Measurements from ENCODE around the gene TGFBR3.
A peak's percentile ranks its signal among the peaks of the same experiment; 100 is the strongest.

The TGFBR3 gene

DNA sequence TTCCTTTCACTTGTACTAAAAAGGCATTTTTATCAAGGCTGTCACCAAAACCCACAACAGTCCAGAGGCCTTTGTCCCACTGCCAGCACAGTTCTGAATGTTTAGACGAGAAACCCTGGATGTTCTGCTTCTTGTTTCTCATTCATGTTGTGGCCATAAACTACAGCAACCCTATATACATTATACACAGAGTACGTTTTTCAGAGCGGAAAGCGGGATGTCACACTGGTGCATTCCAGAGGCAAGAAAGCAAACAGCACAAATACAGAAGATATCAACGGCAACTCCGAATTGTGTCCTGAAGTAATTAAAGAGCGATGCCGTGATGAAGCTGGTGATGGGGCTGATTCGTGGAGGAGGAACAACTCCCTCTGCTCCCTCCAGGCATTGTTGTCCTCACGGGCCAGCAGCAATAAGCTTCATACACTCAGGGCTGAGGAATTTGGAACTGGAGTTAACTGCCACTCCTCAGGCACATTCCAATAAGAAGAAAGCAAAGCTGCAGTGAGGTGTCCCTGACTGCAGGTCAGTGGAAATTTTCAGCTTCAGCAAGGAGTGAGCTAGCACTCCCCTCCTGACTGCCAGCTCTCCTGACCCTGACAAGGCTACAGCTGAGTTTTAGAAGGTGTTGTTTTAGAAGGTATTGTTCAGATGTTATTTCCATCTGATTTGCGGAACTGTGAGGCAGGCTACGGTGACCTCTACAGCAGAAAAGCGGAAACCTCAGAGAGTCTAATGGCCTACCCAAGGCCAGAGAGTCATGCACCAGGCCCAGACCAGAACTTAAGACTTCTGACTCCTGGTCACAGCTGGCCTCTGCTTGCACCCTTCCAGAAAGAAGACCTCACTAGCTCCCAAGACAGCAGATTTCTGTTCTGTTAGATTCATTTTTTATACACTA lies 149.0 kb downstream of the TGFBR3 start:
- H3K27ac ChIP-seq (ENCODE audit: extremely low read depth, low read depth, low read length): no peak overlapping the region
- TF ChIP-seq ZNF335 (tag by site-specific recombination; conservative IDR thresholded peaks at IDR 0.05) (peak; percentile 63; the same call in 1 of the 2 replicates), ZFP37 (tag by site-specific recombination; IDR thresholded peaks at IDR 0.05) (no peak), BCL11A (tag by site-specific recombination; IDR thresholded peaks at IDR 0.05; ENCODE audit: low read depth) (0 out of 2 replicates have a peak, but pooled peaks have one; percentile 29), ZNF10 (tag by site-specific recombination; IDR thresholded peaks at IDR 0.05) (0 out of 2 replicates have a peak, but pooled peaks have one; percentile 26), KLF9 (tag by site-specific recombination; IDR thresholded peaks at IDR 0.05; ENCODE audit: low read depth) (no peak), ZNF768 (tag by site-specific recombination; IDR thresholded peaks at IDR 0.05) (no peak), ZNF366 (tag by site-specific recombination; conservative IDR thresholded peaks at IDR 0.05) (peak; percentile 53; the same call in 1 of the 2 replicates), GLI4 (tag by site-specific recombination; IDR thresholded peaks at IDR 0.05) (no peak), ZNF548 (tag by site-specific recombination; IDR thresholded peaks at IDR 0.05) (no peak), ZNF48 (tag by site-specific recombination; IDR thresholded peaks at IDR 0.05) (no peak), WT1 (tag by site-specific recombination; IDR thresholded peaks at IDR 0.05) (peak; percentile 73), ZNF341 (tag by site-specific recombination; IDR thresholded peaks at IDR 0.05; ENCODE audit: low read depth) (peak; percentile 79), ZNF600 (tag by site-specific recombination; IDR thresholded peaks at IDR 0.05) (peak; percentile 78), MZF1 (tag by site-specific recombination; IDR thresholded peaks at IDR 0.05; ENCODE audit: borderline replicate concordance) (peak; percentile 46; the same call in 1 of the 2 replicates), ZNF114 (tag by site-specific recombination; IDR thresholded peaks at IDR 0.05) (no peak), ZNF133 (tag by site-specific recombination; IDR thresholded peaks at IDR 0.05) (no peak), ZNF785 (tag by site-specific recombination; IDR thresholded peaks at IDR 0.05) (no peak), ZNF843 (tag by site-specific recombination; IDR thresholded peaks at IDR 0.05) (no peak), ZXDB (tag by site-specific recombination; IDR thresholded peaks at IDR 0.05) (no peak)
- TF ChIP-seq, protein P1, sequence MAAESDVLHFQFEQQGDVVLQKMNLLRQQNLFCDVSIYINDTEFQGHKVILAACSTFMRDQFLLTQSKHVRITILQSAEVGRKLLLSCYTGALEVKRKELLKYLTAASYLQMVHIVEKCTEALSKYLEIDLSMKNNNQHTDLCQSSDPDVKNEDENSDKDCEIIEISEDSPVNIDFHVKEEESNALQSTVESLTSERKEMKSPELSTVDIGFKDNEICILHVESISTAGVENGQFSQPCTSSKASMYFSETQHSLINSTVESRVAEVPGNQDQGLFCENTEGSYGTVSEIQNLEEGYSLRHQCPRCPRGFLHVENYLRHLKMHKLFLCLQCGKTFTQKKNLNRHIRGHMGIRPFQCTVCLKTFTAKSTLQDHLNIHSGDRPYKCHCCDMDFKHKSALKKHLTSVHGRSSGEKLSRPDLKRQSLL (tag by site-specific recombination; IDR thresholded peaks at IDR 0.05): no peak
- TF ChIP-seq, protein P2, sequence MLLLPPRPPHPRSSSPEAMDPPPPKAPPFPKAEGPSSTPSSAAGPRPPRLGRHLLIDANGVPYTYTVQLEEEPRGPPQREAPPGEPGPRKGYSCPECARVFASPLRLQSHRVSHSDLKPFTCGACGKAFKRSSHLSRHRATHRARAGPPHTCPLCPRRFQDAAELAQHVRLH (tag by site-specific recombination; IDR thresholded peaks at IDR 0.05): no peak
- TF ChIP-seq, protein P3, sequence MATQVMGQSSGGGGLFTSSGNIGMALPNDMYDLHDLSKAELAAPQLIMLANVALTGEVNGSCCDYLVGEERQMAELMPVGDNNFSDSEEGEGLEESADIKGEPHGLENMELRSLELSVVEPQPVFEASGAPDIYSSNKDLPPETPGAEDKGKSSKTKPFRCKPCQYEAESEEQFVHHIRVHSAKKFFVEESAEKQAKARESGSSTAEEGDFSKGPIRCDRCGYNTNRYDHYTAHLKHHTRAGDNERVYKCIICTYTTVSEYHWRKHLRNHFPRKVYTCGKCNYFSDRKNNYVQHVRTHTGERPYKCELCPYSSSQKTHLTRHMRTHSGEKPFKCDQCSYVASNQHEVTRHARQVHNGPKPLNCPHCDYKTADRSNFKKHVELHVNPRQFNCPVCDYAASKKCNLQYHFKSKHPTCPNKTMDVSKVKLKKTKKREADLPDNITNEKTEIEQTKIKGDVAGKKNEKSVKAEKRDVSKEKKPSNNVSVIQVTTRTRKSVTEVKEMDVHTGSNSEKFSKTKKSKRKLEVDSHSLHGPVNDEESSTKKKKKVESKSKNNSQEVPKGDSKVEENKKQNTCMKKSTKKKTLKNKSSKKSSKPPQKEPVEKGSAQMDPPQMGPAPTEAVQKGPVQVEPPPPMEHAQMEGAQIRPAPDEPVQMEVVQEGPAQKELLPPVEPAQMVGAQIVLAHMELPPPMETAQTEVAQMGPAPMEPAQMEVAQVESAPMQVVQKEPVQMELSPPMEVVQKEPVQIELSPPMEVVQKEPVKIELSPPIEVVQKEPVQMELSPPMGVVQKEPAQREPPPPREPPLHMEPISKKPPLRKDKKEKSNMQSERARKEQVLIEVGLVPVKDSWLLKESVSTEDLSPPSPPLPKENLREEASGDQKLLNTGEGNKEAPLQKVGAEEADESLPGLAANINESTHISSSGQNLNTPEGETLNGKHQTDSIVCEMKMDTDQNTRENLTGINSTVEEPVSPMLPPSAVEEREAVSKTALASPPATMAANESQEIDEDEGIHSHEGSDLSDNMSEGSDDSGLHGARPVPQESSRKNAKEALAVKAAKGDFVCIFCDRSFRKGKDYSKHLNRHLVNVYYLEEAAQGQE (tag by site-specific recombination; IDR thresholded peaks at IDR 0.05): no peak
- TF ChIP-seq, protein P4, sequence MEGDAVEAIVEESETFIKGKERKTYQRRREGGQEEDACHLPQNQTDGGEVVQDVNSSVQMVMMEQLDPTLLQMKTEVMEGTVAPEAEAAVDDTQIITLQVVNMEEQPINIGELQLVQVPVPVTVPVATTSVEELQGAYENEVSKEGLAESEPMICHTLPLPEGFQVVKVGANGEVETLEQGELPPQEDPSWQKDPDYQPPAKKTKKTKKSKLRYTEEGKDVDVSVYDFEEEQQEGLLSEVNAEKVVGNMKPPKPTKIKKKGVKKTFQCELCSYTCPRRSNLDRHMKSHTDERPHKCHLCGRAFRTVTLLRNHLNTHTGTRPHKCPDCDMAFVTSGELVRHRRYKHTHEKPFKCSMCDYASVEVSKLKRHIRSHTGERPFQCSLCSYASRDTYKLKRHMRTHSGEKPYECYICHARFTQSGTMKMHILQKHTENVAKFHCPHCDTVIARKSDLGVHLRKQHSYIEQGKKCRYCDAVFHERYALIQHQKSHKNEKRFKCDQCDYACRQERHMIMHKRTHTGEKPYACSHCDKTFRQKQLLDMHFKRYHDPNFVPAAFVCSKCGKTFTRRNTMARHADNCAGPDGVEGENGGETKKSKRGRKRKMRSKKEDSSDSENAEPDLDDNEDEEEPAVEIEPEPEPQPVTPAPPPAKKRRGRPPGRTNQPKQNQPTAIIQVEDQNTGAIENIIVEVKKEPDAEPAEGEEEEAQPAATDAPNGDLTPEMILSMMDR (tag by site-specific recombination; IDR thresholded peaks at IDR 0.05): no peak
- TF ChIP-seq, protein P5, sequence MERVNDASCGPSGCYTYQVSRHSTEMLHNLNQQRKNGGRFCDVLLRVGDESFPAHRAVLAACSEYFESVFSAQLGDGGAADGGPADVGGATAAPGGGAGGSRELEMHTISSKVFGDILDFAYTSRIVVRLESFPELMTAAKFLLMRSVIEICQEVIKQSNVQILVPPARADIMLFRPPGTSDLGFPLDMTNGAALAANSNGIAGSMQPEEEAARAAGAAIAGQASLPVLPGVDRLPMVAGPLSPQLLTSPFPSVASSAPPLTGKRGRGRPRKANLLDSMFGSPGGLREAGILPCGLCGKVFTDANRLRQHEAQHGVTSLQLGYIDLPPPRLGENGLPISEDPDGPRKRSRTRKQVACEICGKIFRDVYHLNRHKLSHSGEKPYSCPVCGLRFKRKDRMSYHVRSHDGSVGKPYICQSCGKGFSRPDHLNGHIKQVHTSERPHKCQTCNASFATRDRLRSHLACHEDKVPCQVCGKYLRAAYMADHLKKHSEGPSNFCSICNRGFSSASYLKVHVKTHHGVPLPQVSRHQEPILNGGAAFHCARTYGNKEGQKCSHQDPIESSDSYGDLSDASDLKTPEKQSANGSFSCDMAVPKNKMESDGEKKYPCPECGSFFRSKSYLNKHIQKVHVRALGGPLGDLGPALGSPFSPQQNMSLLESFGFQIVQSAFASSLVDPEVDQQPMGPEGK (tag by site-specific recombination; IDR thresholded peaks at IDR 0.05): no peak
- ChIA-PET CTCF (interaction anchor here (0.7 to 0.9 kb wide), 5 partner anchors 130 to 914 kb away, joined by 3 to 5 read pairs (median 3); partner anchors contain the start of gene TGFBR3), POLR2A (no interaction called here)
- H3K4me1 ChIP-seq (ENCODE audit: control insufficient read depth, insufficient read depth, low read length): peaks cover 7% of the 10 kb centered on the region
- no peaks in the 10 kb centered on the region for H3K36me3 ChIP-seq (ENCODE audit: control insufficient read depth in 2 of 2, insufficient read depth in 1 of 2, low read length in 2 of 2)
- no peak overlapping the region for H3K4me3 ChIP-seq (ENCODE audit: low read depth, low read length)
- no peaks in the 10 kb centered on the region for H3K9me3 ChIP-seq (ENCODE audit: control insufficient read depth, insufficient read depth, low read depth, low read length)
